ENCODE measurements around the gene DIS3L2.
"Not testable (repeated sequence)": the region's sequence is repeated elsewhere in the genome, so short reads cannot be mapped to it uniquely, and the experiment has no call there.

Gene DIS3L2

DNA sequence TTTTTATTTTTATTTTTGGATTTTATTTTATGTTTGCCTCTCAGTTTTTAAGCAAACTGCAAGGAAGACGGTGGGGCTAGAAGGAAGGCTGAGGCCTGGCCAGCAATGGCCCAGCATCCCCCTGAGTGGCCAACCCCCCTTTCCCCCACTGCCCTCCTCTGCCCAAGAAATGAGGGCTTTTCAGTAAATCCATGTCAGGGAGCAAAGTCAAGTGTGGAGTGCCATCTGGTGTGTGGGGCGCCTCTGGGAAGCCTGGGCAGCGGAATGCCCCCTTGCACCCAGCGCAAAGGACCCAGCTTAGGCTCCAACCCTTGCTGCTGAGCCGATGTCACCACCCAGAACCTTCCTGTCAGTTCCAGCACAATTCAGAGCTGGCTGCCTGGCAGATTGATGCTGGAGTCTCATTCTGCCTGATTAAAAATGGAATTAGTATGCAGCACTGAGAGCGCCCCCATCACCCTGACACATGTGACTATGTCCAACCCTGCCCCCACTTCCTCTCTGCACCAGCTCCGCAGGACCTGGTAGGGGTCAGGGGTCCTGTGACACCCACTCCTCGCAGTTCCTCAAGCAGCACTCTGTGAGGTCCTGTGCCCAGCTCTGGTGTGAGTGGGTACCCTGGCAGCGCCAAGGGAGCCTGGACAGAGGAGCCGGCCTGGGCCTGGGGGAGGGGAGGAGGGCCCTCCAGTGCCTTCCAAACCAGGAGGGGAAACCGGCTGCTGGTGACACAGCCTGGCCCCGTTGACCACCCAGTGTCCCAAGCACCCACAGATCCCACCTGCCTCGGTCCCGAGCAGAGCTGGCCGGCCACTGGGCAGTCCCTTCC lies 407.8 kb downstream of the DIS3L2 start:
- DNase-seq (ENCODE audit: low spot score) = no peak

- not testable (repeated sequence) for DNase-seq (ENCODE audit: low spot score)
Observed at GRCh38 chr2:232370007-232370406, 408.5 kb downstream of the DIS3L2 start.

GRCh38 chr2:232372231-232373208 lies 411.0 kb downstream of the DIS3L2 start:
- DNase-seq (ENCODE audit: low spot score) = no peak

GRCh38 chr2:232374356-232374755 lies 412.8 kb downstream of the DIS3L2 start:
- no peak for DNase-seq (ENCODE audit: low spot score)

GRCh38 chr2:232375164-232375563 lies 413.7 kb downstream of the DIS3L2 start:
- DNase-seq (ENCODE audit: low spot score) = no peak

GRCh38 chr2:232376260-232376659 lies 414.7 kb downstream of the DIS3L2 start:
- DNase-seq (ENCODE audit: low spot score) = no peak

DNA sequence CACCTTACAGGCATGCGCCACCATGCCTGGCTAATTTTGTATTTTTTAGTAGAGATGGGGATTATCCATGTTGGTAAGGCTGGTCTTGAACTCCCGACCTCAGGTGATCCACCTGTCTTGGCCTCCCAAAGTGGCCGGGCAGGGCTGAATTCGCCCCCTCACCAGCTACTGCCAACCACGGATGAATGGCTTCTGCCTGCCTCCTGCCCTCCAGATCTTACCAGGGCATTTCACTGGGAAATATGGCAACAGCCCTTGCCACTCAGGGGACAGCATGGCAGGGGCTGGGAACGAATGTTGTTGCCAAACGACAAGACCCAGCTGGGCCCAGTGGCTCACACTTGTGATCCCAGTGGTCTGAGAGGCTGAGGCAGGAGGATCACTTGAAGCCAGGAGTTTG lies 415.2 kb downstream of the DIS3L2 start:
- DNase-seq (ENCODE audit: low spot score) = no peak

DNA sequence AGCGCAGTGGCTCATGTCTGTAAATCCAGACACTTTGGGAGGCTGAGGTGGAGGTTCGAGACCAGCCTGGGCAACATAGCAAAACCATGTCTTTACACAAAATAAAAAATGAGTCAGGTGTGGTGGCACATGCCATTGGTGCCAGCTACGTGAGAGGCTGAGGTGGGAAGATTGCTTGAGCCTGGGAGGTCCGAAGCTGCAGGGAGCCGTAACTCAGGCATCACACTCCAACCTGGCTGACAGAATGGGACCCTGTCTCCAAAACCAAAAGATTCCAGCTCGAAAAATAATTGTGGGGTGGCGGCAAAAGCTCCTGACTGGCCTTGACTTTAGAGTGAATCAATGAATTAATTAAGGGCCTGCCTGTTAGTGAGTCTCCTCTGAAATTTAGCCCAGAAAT lies 415.8 kb downstream of the DIS3L2 start:
- DNase-seq (ENCODE audit: low spot score) = no peak

- no peak for DNase-seq (ENCODE audit: low spot score)
Observed at GRCh38 chr2:232377841-232378734, 416.6 kb downstream of the DIS3L2 start.

DNA sequence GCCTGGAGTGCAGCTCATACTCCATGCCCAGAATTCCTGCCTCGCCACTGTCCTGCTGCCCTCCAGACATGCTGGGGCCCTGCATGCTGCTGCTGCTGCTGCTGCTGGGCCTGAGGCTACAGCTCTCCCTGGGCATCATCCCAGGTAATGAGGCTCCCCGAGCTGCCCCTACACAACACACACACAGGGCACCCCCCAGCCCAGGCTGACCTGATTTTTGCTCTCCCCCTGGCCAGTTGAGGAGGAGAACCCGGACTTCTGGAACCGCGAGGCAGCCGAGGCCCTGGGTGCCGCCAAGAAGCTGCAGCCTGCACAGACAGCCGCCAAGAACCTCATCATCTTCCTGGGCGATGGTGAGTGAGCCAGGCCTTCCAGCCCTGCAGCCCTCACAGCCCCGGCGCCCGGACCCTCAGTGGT lies 417.2 kb downstream of the DIS3L2 start, which contains the start of gene ALPP:
Gene ALPP (plus strand): TSS at position 17 of the 417 bp plus-strand sequence. CDS start 52 bp downstream, at position 69.
- DNase-seq (ENCODE audit: low spot score) = not testable (repeated sequence)

- DNase-seq (ENCODE audit: low spot score) = not testable (repeated sequence)
Observed at GRCh38 chr2:232379610-232380590, 418.4 kb downstream of the DIS3L2 start.

GRCh38 chr2:232381204-232382031 lies 419.9 kb downstream of the DIS3L2 start:
- DNase-seq (ENCODE audit: low spot score) = peak; percentile 37

DNA sequence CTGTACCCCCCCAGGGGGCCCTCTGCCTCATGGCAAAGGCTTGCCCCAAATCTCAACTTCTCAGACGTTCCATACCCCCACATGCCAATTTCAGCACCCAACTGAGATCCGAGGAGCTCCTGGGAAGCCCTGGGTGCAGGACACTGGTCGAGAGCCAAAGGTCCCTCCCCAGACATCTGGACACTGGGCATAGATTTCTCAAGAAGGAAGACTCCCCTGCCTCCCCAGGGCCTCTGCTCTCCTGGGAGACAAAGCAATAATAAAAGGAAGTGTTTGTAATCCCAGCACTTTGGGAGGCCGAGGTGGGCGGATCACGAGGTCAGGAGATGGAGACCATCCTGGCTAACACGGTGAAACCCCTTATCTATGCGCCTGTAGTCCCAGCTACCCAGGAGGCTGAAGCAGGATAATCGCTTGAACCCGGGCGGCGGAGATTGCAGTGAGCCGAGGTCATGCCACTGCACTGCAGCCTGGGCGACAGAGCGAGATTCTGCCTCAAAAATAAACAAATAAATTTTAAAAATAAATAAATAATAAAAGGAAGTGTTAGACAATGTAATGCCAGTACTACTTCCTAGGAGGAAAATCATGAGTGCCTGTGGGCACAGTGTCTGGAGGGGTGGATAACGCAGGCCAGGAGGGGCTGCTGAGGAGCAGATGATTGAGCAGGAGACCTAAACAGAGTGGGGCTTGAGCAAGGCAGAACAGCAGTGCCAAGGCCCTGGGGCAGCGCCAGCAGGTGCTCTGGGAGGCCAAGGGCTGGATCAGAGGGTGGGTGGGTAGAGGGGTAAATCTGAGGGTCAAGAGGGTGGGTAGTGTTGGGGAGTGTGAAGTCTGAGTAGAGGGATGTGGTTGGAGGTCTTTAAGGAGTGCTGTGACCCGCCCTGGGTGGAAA lies 421.1 kb downstream of the DIS3L2 start:
- no peak for DNase-seq (ENCODE audit: low spot score)

GRCh38 chr2:232384466-232384865 lies 423.0 kb downstream of the DIS3L2 start:
- no peak for DNase-seq (ENCODE audit: low spot score)

DNA sequence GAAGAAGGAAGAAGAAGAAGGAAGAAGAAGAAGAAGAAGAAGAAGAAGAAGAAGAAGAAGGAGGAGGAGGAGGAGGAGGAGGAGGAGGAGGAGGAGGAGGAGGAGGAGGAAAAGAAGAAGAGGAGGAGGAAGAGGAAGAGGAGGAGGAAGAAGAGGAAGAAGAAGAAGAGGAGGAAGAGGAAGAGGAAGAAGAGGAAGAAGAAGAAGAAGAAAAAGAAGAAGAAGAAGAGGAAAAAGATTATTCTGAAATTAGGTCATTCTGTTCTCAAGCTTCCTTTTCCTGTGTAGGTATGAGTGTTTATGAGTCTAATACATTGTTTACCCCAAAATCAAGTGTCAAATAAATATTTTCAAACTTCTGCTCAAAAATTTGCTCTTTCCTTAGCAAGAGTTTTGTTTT lies 423.5 kb downstream of the DIS3L2 start:
- not testable (repeated sequence) for DNase-seq (ENCODE audit: low spot score)

- DNase-seq (ENCODE audit: low spot score) = no peak
Observed at GRCh38 chr2:232385660-232386489, 424.4 kb downstream of the DIS3L2 start.

GRCh38 chr2:232386490-232386739 lies 424.9 kb downstream of the DIS3L2 start:
- no peak for DNase-seq (ENCODE audit: low spot score)

Measured in HuH-7 (cell line).